Activated CD4-positive, alpha-beta T cell treated with anti-CD3 and anti-CD28 coated beads, Interleukin-2, amount 50 U/mL, for 24 hours (primary cell): ENCODE data around the gene ASB14.

Experiments used
- DNase-seq, 2 donors: peaks; one replicate each; pipeline ENCODE4 v3.0.0-alpha.2; 2020; ENCODE audit warnings: low read depth in 1 of 2, low spot score in 1 of 2

The ASB14 gene

GRCh38 chr3:57261119-57261518, 31.4 kb downstream of the ASB14 start:
- DNase-seq = no peak

GRCh38 chr3:57257678-57258077, 34.8 kb downstream of the ASB14 start:
- no peak for DNase-seq

- no peak for DNase-seq
These were observed 35.6 kb downstream of the ASB14 start for GRCh38 chr3:57256844-57257243.

- no peak for DNase-seq
These were observed 40.1 kb downstream of the ASB14 start for GRCh38 chr3:57252404-57252803.

- no peak for DNase-seq
These were observed 47.5 kb downstream of the ASB14 start for GRCh38 chr3:57244946-57245345.

GRCh38 chr3:57234613-57235575, 57.6 kb downstream of the ASB14 start:
- DNase-seq = no peak

GRCh38 chr3:57233799-57234198, 58.7 kb downstream of the ASB14 start:
- no peak for DNase-seq

- DNase-seq = no peak
These were observed 62.5 kb downstream of the ASB14 start for GRCh38 chr3:57230006-57230405.

GRCh38 chr3:57227930-57228751, 64.3 kb downstream of the ASB14 start:
- peak; percentile 10 to 11 for DNase-seq

GRCh38 chr3:57227204-57227929, 65.1 kb downstream of the ASB14 start, which contains the start of gene APPL1:
TSS of gene APPL1 (plus strand) at chr3:57227729. CDS start at chr3:57227884, 155 bp downstream.
- peak; percentile 76 to 83 for DNase-seq

GRCh38 chr3:57226176-57226575, 66.3 kb downstream of the ASB14 start:
- DNase-seq = no peak

- DNase-seq = no peak
These were observed 67.6 kb downstream of the ASB14 start for GRCh38 chr3:57224856-57225255.

- no peak for DNase-seq
These were observed 70.6 kb downstream of the ASB14 start for GRCh38 chr3:57221883-57222282.
